AG09309 (cell line): ENCODE results near the gene BMP15.
A peak's percentile ranks its signal among the peaks of the same experiment; 100 is the strongest.

Source experiments
- DNase-seq: peaks from one replicate; pipeline ENCODE4 v3.0.0-alpha.2; 2010; ENCODE audit warnings: low read depth
- H3K4me3 ChIP-seq: 2 replicates; pipeline ENCODE4 v1.5.1; 2011; ENCODE audit warnings: mild to moderate bottlenecking, low read depth, low read length, moderate library complexity; ENCODE audit not compliant: control insufficient read depth
- TF ChIP-seq, protein P1 (sequence below): IDR thresholded peaks from 2 replicates; pipeline ENCODE4 v1.5.1; 2011; ENCODE audit warnings: mild to moderate bottlenecking, low read depth, low read length, inconsistent platforms; ENCODE audit not compliant: insufficient read depth, control insufficient read depth; ENCODE audit errors: missing control alignments

BMP15 gene

DNA sequence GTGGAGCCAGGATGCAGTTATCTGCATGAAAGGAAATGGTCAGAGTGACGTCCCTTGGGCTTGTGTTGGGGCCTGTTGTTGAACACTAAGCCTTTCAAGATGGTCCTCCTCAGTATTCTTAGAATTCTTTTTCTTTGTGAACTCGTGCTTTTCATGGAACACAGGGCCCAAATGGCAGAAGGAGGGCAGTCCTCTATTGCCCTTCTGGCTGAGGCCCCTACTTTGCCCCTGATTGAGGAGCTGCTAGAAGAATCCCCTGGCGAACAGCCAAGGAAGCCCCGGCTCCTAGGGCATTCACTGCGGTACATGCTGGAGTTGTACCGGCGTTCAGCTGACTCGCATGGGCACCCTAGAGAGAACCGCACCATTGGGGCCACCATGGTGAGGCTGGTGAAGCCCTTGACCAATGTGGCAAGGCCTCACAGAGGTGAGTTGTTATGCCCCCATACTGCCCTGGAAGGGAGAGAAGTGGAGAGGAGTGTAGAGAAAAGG, at the start of gene BMP15:
BMP15 (plus strand) TSS at position 51 of the 492 bp plus-strand sequence; CDS start at position 100, 49 bp downstream.
- no peak within 1 kb of the TSS for H3K4me3 ChIP-seq
- TF ChIP-seq, protein P1, sequence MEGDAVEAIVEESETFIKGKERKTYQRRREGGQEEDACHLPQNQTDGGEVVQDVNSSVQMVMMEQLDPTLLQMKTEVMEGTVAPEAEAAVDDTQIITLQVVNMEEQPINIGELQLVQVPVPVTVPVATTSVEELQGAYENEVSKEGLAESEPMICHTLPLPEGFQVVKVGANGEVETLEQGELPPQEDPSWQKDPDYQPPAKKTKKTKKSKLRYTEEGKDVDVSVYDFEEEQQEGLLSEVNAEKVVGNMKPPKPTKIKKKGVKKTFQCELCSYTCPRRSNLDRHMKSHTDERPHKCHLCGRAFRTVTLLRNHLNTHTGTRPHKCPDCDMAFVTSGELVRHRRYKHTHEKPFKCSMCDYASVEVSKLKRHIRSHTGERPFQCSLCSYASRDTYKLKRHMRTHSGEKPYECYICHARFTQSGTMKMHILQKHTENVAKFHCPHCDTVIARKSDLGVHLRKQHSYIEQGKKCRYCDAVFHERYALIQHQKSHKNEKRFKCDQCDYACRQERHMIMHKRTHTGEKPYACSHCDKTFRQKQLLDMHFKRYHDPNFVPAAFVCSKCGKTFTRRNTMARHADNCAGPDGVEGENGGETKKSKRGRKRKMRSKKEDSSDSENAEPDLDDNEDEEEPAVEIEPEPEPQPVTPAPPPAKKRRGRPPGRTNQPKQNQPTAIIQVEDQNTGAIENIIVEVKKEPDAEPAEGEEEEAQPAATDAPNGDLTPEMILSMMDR = no peak
- no peak for DNase-seq

GRCh38 chrX:50863471-50863870, 47.1 kb upstream of the BMP15 start:
- H3K4me3 ChIP-seq = no peak overlapping the region
- TF ChIP-seq, protein P1 = no peak
- DNase-seq = no peak

DNA sequence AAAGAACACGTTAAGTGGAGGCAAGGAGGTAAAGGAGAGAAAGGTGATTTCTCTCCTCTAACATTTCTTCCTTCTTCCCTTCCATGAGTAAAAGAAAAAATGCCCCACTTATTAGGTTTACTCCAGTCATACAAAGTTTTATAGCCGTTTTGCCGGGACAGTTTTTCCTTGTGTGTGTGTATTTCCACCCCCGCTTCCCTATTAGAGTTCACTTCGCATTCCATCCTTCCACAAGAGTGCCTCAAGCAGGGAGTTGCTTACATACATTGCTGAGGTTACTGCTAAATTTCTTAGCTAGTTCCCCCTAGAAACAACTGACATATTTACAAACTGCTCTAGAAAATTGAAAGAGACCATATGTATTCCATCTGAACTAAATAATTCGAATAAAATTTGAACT, 45.2 kb upstream of the BMP15 start:
- DNase-seq = no peak
- H3K4me3 ChIP-seq = no peak overlapping the region
- TF ChIP-seq, protein P1 = no peak

DNA sequence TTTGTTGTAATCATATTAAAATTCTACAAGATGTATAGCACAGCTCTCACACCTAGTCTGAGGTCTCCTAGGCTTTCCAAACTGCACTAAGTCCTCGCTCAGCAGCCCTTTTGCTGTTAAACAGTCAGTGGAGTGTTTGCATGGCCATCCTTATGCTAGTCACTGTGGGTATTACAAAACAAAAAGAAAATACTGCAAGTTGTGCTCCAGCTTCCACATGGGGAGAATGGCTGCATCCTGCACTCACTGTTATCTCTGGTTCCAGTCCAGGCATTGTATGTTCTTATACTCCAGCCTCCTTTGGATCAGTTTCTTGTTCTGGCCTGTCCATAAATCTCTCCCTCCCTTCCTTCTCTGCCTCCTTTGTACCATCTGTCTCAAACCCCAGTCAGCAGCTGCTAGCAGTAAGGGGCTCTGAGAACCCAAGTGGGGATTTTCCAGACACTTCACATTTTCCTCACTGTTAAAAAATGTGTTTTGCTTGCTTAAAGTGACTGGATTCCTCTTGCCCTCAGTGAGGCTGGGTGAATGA, 38.5 kb upstream of the BMP15 start:
- TF ChIP-seq, protein P1 = no peak
- DNase-seq = no peak
- H3K4me3 ChIP-seq = no peak overlapping the region

DNA sequence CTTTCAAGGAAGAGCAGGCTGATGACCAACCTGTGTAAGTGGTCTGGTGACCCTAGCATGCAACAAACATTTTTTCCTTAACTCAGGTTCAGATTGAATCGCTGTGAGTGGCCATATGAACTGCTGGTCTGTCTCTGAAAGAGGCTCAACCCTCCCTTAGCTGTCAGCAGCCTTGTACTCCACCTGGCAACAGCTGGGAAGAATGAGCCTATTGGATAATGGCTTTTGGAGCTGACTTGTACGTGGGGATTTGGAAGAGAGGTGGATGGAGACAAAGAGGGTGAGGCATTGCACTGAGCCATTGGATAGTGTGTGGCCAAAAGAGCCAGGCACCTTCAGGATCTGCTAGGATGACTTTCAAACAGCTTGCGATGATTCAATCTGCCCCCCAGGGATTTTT, 35.7 kb upstream of the BMP15 start:
- TF ChIP-seq, protein P1 = no peak
- DNase-seq = no peak
- no peak overlapping the region for H3K4me3 ChIP-seq

DNA sequence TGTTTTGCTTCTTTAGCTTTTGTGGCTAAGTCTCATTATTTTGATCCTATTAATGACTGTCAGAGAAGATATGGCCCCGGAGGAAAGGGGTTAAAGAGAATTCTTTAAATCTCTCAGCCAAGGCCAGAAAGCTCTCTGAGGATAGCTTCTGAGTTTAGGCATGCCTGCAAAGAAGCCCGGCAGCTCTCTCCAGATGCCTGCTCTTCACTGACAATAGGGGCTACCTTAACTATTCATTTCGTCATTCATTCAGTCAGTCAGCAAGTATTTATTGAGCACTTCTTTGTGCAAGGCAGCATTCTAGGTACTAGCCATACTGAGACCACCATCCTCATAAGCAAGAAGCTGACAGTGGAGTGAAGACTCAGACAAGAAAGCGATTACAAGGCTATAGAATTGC, 34.0 kb upstream of the BMP15 start:
- TF ChIP-seq, protein P1 = no peak
- no peak for DNase-seq
- no peak overlapping the region for H3K4me3 ChIP-seq

DNA sequence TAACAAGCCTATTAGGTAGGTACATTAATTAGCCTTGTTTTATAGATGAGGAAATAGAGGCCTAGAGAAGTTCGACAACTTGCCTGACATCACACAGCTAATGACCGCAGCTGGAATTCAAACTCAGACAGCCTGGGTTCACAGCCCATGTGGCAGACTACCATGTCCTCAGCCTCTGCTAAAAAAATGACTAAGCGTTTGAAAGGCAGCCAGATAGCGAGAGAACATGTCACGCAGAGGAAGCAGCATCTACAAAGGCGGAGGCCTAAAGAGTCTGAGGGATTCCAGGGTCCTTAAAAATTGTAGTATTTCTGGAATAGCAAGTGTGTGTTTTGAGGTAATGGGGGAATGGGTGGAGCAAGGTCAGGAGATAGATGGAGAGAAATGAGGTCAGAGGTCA, 33.2 kb upstream of the BMP15 start:
- DNase-seq = peak; percentile 18
- TF ChIP-seq, protein P1 = no peak
- no peak overlapping the region for H3K4me3 ChIP-seq
